GM19372 (cell line): ENCODE results near the gene PMS1.
A peak's percentile ranks its signal among the peaks of the same experiment; 100 is the strongest.
"Not testable (repeated sequence)": the region's sequence is repeated elsewhere in the genome, so short reads cannot be mapped to it uniquely, and the experiment has no call there.

Experiments used
- ATAC-seq: cut with Tn5 transposase; IDR thresholded peaks from one replicate; pipeline ENCODE4 v1.9.1; 2021; ENCODE audit warnings: mild to moderate bottlenecking, low read depth, moderate library complexity; ENCODE audit not compliant: unreplicated experiment

Gene PMS1

GRCh38 chr2:189803431-189803830, 19.2 kb downstream of the PMS1 start:
- ATAC-seq: no peak

- no peak for ATAC-seq
Measured at GRCh38 chr2:189818249-189819038, 34.2 kb downstream of the PMS1 start.

DNA sequence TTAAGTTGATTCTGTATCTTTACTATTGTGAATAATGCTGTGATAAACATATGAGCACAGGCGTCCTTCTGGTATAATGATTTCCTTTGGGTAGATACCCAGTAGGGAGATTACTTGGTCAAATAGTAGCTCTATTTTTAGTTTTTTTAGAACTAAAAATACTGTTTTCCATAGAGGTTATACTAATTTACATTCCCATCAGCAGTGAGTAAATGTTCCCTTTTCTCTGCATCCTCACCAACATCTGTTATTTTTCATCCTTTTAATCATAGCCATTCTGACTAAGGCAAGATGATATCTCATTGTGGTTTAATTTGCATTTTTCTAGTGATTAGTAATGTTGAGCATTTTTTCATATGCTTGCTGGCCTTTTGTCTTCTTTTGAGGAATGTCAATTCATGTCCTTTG, 35.1 kb downstream of the PMS1 start:
- ATAC-seq: no peak

DNA sequence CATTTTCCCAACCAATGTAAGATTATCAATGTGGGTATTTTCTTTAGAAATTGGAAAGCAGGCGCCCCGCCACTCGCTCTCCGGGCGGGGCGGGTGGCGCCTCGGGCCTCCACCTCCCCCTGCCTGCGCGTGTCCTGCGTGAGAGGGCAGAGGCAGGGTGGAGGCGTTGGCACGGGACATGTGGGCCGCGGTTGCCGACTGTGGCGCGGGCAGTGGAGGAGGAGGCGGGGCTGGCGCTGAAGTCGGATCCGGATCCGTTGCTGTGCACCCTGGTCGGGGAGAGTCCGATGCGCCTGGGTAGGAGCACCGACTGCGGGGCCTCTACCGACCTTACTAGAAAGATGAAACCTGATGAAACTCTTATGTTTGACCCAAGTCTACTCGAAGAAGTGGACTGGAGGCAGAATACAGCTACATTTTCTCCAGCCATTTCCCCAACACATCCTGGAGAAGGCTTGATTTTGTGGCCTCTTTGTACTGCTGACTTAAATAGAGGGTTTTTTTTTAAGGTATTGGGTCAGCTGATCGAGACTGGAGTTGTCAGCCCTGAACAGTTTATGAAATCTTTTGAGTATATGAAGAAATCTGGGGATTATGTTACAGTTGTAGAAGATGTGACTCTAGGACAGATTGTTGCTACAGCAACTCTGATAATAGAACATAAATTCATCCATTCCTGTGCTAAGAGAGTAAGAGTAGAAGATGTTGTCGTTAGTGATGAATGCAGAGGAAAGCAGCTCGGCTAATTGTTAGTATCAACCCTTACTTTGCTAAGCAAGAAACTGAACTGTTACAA, 37.9 kb downstream of the PMS1 start:
- no peak for ATAC-seq

DNA sequence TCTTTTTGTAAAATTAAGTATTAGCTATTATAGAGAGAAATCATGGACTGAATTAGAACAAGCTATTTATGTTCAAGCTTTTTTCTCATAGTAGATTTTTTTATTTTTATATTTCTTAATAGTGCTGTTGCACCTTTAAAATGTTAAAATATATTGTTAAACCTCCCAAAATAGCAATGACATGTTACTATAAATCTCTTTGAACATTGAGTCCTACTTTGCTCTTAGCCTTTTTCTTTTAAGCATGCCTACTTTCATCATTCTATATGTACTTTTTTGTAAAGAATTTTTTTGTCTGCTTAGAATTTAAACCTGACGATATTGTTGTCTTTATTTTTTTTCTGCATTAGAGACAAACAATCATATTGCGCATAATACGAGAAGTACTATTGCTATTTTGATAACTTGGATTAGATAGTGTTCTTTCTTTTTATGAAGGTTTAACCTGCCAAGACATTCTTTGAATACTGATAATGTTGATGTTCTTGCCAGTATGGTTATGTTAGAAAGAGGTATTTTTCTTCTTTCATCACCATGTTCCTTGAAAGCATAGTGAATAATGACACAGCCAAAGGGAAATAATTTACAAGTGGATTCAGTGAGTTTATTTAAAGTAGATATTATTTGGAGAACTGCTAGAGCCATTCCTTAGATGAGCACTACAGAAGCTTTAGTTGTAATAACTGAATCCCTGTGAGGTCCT, 40.6 kb downstream of the PMS1 start:
- no peak for ATAC-seq

DNA sequence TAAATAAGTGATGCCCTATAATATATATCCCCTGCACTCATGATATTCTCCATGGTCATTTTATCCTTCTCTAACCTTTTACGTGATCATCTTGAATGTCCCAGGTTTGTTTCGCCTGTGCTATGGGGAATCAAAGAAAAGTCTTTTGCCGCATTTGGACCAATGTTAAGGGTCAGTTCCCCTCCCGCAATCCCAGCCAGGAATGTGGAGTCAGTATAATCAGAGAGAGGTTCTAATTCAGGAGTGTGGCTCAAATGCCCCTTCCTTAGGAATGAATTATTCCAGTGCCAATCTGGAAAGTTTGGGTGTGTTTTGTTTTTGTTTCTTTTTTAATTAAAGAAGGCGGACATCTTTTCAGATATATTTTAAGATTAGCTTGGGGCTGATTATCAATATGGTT, 41.8 kb downstream of the PMS1 start:
- ATAC-seq: no peak

GRCh38 chr2:189829102-189829833, 45.0 kb downstream of the PMS1 start:
- no peak for ATAC-seq

- no peak for ATAC-seq
Measured at GRCh38 chr2:189830510-189830909, 46.3 kb downstream of the PMS1 start.

DNA sequence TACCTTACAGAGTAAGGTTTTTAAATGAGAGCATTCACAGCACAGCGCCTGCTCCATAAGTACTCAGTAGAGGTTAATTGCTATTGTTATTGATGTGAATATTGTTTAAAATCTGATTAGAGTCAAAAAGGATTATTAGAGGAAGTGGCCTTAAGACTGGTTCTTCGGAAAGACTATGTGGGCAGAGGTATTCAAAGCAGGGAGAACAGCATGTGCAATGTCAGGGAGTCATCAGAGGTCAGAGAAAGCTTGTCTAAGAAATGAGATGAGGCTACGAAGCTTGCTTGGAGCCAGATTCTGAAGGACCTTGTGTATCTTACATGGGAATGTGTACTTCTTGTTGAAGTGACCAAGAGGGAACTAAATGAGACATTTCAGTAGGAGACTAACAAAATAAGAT, 49.8 kb downstream of the PMS1 start:
- peak; percentile 62 for ATAC-seq

DNA sequence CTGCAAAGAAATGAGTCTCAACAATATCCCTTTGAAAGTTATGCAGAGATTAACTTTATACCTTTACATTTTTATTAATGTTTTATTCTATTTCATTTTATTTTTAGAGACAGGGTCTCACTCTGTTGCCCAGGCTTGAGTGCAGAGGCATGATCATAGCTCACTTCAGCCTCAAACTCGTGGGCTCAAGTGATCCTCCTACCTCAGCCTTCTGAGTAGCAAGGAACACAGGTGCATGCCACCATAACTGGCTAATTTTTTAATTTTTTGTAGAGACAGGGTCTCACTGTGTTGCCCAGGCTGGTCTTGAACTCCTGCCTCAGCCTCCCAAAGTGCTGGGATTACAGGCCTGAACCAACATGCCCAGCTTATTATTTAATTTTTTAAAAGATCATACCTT, 50.4 kb downstream of the PMS1 start:
- not testable (repeated sequence) for ATAC-seq

DNA sequence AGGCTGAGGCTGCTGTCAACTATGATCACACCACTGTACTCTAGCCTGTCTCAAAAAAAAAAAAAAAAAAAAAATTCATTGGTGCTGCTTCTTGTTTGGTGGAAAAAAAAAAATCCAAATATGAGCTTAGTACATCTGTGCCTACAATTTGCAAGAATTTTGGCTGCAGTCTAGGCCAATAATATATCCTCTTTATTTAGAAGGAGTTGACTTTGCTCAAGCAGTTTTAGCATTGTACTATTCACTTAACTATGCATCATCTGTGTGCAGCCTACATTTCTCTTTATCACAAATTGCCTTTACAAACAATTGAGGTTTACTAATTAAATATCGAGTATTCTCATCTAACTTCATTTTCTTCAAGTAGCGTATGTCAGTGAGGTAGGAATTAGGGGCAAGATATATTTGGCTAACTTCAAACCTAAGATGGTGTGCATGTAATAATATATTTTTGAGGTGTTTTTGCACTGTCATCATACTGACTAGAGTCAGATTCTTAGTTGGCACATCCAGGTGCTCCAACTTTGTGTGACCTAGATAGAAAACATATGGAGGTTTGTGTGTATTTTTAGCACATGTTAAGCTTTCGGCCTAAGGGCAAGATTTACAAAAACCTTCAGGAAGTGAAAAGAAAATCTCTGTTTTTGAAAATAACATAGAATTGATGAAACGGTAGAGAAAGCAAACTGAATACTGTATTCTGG, 51.8 kb downstream of the PMS1 start:
- ATAC-seq: no peak

DNA sequence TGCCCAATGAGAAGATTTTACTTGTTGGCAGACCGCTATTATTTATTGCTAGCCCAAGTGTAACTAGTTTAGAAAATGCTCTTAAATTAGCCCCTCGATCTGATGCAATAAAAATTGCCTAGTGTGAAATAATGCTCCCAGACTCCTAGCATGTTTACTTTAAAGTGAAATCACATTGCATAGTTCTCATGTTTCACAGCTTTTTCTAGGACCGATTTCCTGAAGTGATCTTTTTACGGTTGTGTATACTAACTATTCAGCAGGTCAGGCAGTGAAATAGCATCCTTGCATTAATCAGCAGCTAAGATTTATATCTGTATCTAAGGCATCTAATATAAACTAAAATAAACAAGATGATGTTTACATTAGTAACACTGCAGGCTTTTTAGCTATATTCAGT, 52.4 kb downstream of the PMS1 start:
- no peak for ATAC-seq

GRCh38 chr2:189837326-189837725, 53.1 kb downstream of the PMS1 start:
- ATAC-seq: no peak

GRCh38 chr2:189841019-189841418, 56.8 kb downstream of the PMS1 start:
- no peak for ATAC-seq

GRCh38 chr2:189848276-189848675, 64.0 kb downstream of the PMS1 start:
- ATAC-seq: no peak

DNA sequence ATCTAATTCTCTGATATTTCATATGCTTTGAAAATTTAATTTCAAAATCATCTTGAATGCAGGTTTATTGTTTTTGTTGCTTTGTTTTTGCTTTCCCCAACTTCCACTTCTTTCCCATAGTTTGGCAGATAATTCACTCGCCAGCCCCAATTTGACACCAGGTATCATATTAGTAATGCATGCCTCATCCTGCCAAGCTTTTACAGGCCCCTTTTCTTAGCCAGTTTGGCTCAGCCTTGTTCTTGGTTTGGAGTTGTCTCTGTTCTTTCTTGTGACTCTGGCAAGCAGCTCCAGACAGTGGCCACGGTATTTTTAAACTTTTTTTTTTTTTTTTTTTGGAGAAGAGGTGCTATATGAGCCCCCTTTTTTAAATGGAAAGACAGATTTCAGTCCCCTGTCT, 65.3 kb downstream of the PMS1 start:
- ATAC-seq: no peak

DNA sequence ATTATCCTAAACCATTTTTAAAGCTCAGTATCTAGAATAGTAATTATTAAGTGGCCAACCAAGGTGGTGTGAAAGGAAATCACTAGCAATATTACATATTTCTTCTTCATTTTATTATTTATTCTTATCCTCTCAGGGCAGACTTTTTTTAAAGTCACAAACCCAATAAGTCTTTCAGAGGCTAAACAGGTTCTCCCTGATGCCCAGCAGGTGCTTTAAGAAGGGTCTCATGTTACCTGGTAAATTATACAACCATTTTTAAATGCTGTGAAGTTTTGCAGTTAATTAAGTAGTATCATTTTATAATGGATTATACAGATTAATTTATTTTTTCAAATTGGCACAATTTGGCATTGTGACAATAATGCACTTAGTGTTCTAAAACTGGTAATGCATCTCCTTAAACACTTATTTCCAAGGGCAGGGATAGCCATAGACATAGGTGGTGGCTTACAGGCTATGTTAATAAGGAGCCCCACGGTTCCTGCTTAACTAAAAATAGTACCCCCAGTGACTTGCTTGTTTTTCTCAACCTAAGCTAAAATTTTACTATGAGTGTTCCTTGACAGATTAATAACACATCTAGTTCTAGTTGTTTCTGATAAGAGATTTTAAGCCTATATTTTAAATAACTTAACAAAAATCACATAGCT, 67.0 kb downstream of the PMS1 start:
- ATAC-seq: no peak

DNA sequence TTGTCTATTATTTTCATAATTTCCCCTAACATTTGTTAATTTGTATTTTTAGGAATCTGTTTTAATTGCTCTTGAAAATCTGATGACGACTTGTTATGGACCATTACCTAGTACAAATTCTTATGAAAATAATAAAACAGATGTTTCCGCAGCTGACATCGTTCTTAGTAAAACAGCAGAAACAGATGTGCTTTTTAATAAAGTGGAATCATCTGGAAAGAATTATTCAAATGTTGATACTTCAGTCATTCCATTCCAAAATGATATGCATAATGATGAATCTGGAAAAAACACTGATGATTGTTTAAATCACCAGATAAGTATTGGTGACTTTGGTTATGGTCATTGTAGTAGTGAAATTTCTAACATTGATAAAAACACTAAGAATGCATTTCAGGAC, 69.9 kb downstream of the PMS1 start:
- ATAC-seq: no peak

GRCh38 chr2:189854940-189855339, 70.7 kb downstream of the PMS1 start:
- ATAC-seq: no peak

- no peak for ATAC-seq
Measured at GRCh38 chr2:189858291-189858690, 74.0 kb downstream of the PMS1 start.
